AG04449 (cell line): ENCODE results near the gene SEPTIN14.
"Not testable (repeated sequence)": the region's sequence is repeated elsewhere in the genome, so short reads cannot be mapped to it uniquely, and the experiment has no call there.

ENCODE experiments used
- CTCF ChIA-PET: fragments of 350-600 bp; formaldehyde crosslinking; extraction: SDS; loops from one replicate; lab custom pipeline; 2021; ENCODE audit warnings: antibody characterized with exemption; lab: Yijun Ruan, JAX
- POLR2A ChIA-PET: fragments of 400-600, 350-600 bp; formaldehyde crosslinking; extraction: SDS; loops from one replicate; lab custom pipeline; 2020; ENCODE audit warnings: antibody characterized with exemption, inconsistent platforms; lab: Yijun Ruan, JAX
- DNase-seq: peaks from one replicate; pipeline ENCODE4 v3.0.0-alpha.2; 2010; ENCODE audit warnings: low read depth, low spot score
- H3K4me3 ChIP-seq: 2 replicates; pipeline ENCODE4 v1.5.1; 2011; ENCODE audit warnings: low read depth, mild to moderate bottlenecking, control low read depth, low read length
- CTCF ChIP-seq: IDR thresholded peaks from one replicate; pipeline ENCODE4 v1.5.1; 2011; ENCODE audit warnings: mild to moderate bottlenecking, moderate library complexity, low read length, control low read depth, inconsistent platforms; ENCODE audit not compliant: insufficient read depth; ENCODE audit errors: missing control alignments

Gene SEPTIN14

GRCh38 chr7:55774327-55775050, 88.1 kb downstream of the SEPTIN14 start:
- H3K4me3 ChIP-seq, result no peak overlapping the region
- no peak for TF ChIP-seq CTCF
- DNase-seq, result no peak
- CTCF ChIA-PET, result no interaction called here
- POLR2A ChIA-PET, result no interaction called here

- CTCF ChIA-PET, result no interaction called here
- TF ChIP-seq CTCF, result no peak
- POLR2A ChIA-PET, result no interaction called here
Observed at GRCh38 chr7:55770778-55771177, 91.8 kb downstream of the SEPTIN14 start.

GRCh38 chr7:55753274-55753862, 109.2 kb downstream of the SEPTIN14 start:
- POLR2A ChIA-PET, DNase-seq, CTCF ChIA-PET, H3K4me3 ChIP-seq: not testable (repeated sequence)

More at GRCh38 chr7:55770778-55771177, 91.8 kb downstream of the SEPTIN14 start:
- DNase-seq, result no peak
- no peak overlapping the region for H3K4me3 ChIP-seq

GRCh38 chr7:55744706-55745105, 117.8 kb downstream of the SEPTIN14 start:
- POLR2A ChIA-PET, H3K4me3 ChIP-seq, DNase-seq, CTCF ChIA-PET: not testable (repeated sequence)
